Adrenal gland (tissue), 12 donors: ENCODE data around the gene PHF21A. TPM values are rescaled to one million over a fixed set of nuclear protein-coding genes. Genes with fewer than 3 reads are reported as not detected.

Experiments used
- DNase-seq, 7 donors: peaks; one replicate each; pipeline ENCODE4 v3.0.0-alpha.2; 2019 to 2020
- H3K27ac ChIP-seq, 5 donors: fragments of 200-600 bp; sonication (generic) in 4 of 5; 1 replicate in 3 of 5; 2 replicates in 2 of 5; pipeline versions ENCODE4 v1.5.1 to v1.8.0; 2016 to 2020; ENCODE audit warnings: mild to moderate bottlenecking in 1 of 5
- H3K27me3 ChIP-seq: fragments of 200-600 bp; 2 replicates; pipeline ENCODE4 v1.8.0; 2021
- H3K36me3 ChIP-seq, 2 donors: fragments of 200-600 bp; replicated peaks in 1 of 2; 1 replicate in 1 of 2; 2 replicates in 1 of 2; pipeline versions ENCODE4 v1.5.1 to v1.8.0; 2018 to 2022
- H3K4me1 ChIP-seq, 2 donors: fragments of 200-600 bp; replicated peaks in 1 of 2; 1 replicate in 1 of 2; 2 replicates in 1 of 2; pipeline versions ENCODE4 v1.5.1 to v1.8.0; 2018 to 2021
- H3K4me3 ChIP-seq, 4 donors: fragments of 200-600 bp; sonication (generic) in 3 of 4; one replicate each; pipeline ENCODE4 v1.5.1; 2016 to 2018
- H3K9me3 ChIP-seq, 3 donors: fragments of 200-600 bp; sonication (generic) in 1 of 3; replicated peaks in 1 of 3; 1 replicate in 2 of 3; 2 replicates in 1 of 3; pipeline versions ENCODE4 v1.5.1 to v1.8.0; 2016 to 2021
- CTCF ChIP-seq, 6 experiments: fragments of 450-650 bp in 4 of 6; fragments of 200-600 bp in 2 of 6; sonication (generic) in 1 of 6; IDR thresholded peaks; 1 replicate in 5 of 6; 2 replicates in 1 of 6; pipeline versions ENCODE4 v1.5.1 to v1.8.0; 2016 to 2021; ENCODE audit warnings: antibody characterized with exemption in 6 of 6, mild to moderate bottlenecking in 2 of 6, moderate library complexity in 1 of 6
- POLR2A ChIP-seq, 2 donors: fragments of 450-650 bp; IDR thresholded peaks; one replicate each; pipeline ENCODE4 v1.6.1; 2017; ENCODE audit warnings: antibody characterized with exemption in 2 of 2, mild to moderate bottlenecking in 2 of 2, moderate library complexity in 1 of 2
- whole genome bisulfite sequencing, 4 donors: extraction: QIAGEN DNeasy Blood & Tissue Kit in 2 of 4; methylation state at CpG; one replicate each; pipeline versions ENCODE4 v1.1.5 to v1.1.7; 2013 to 2017; 5-methylcytosine and 5-hydroxymethylcytosine counted together
- intact Hi-C, 2 donors: fragments of 100-400 bp; cut with DNase I; formaldehyde crosslinking; loops; one replicate each; pipeline versions ENCODE4 v1.14.1 to v1.15.0; 2022 to 2023
- polyA plus RNA-seq, 3 donors: library from polyadenylated mRNA; stranded (reverse); fragments of 200-250 nt in 2 of 3; fragments of 350-450 nt in 1 of 3; fragmentation: Illumina TruSeq in 1 of 3; extraction: RNeasy Lipid Tissue Mini Kit (QIAGEN cat#74804) in 1 of 3; gene quantifications; one replicate each; pipeline ENCODE4 v1.2.3, GENCODE V29; 2013 to 2014
- total RNA-seq, 9 donors: library from RNA; depleted of rRNA in 4 of 9; stranded (reverse); fragments of >200 nt in 4 of 9; fragments of 120-200 nt in 1 of 9; fragmentation: NEBNext Ultra II Directional in 1 of 9; extraction: Animal tissue kit (Norgen Biotek cat#: 25700) in 1 of 9; gene quantifications; one replicate each; pipeline versions ENCODE4 v1.1.0 to v1.2.4, GENCODE V29; 2013 to 2023
- donor health status: healthy with polysubstance abuse.
- donor health status: Bipolar disorder and iron deficiency.
- donor health status: DM: yes; HTN: yes; CAD: no.
- donor health status: DM: no; HTN: no; CAD: no.
- donor health status: DM: no; HTN: no; CAD: no.
- donor health status: DM: yes; HTN: yes; CAD: no.

The PHF21A gene
- total and polyA plus RNA-seq, 12 donors: 28.4 to 85.1 (median 40.0) TPM

GRCh38 chr11:46134540-46134939 lies 13.3 kb upstream of the PHF21A start:
- Histone ChIP-seq H3K4me1 (no peaks in the 10 kb centered on the region), H3K27ac (no peak overlapping the region), H3K9me3 (no peaks in the 10 kb centered on the region), H3K4me3 (no peak overlapping the region), H3K27me3 (no peaks in the 10 kb centered on the region), H3K36me3 (no peaks in the 10 kb centered on the region)
- no peak for TF ChIP-seq CTCF (IDR thresholded peaks at IDR 0.05)
- no peak for TF ChIP-seq POLR2A (IDR thresholded peaks at IDR 0.05)
- WGBS, 4 donors: 73 to 88% (median 83%) methylated on average over 2 to 3 of the region's 3 CpGs
- intact Hi-C loops: loop anchor here in 1 of 2 donors (10.0 kb wide), 1 partner anchor 180 kb away; no protein-coding TSS in a partner anchor
- no peak for DNase-seq

- Histone ChIP-seq H3K27me3 (no peaks in the 10 kb centered on the region), H3K27ac (no peak overlapping the region), H3K36me3 (no peaks in the 10 kb centered on the region), H3K4me1 (no peaks in the 10 kb centered on the region), H3K4me3 (no peak overlapping the region), H3K9me3 (no peaks in the 10 kb centered on the region)
- intact Hi-C loops: loop anchor here in 1 of 2 donors (10.0 kb wide), 1 partner anchor 181 kb away; no protein-coding TSS in a partner anchor
- TF ChIP-seq CTCF (IDR thresholded peaks at IDR 0.05) (no peak), POLR2A (IDR thresholded peaks at IDR 0.05) (no peak)
- DNase-seq: no peak
- 66 to 93% (median 84%) methylated on average over 4 of the region's 4 CpGs for WGBS, 4 donors
Observed at GRCh38 chr11:46134061-46134460, 12.8 kb upstream of the PHF21A start.

- H3K4me1 ChIP-seq: no peaks in the 10 kb centered on the region
- no peaks in the 10 kb centered on the region for H3K36me3 ChIP-seq
- no peaks in the 10 kb centered on the region for H3K9me3 ChIP-seq
- H3K27me3 ChIP-seq: no peaks in the 10 kb centered on the region
- 47 to 63% (median 58%) methylated on average over 3 of the region's 3 CpGs for WGBS, 4 donors
- H3K27ac ChIP-seq: no peak overlapping the region
- intact Hi-C loops: loop anchor here in 1 of 2 donors (10.0 kb wide), 1 partner anchor 182 kb away; no protein-coding TSS in a partner anchor
- peak in 1 of 7 donors; percentile 23 for DNase-seq
- no peak for TF ChIP-seq POLR2A (IDR thresholded peaks at IDR 0.05)
- no peak for TF ChIP-seq CTCF (IDR thresholded peaks at IDR 0.05)
- no peak overlapping the region for H3K4me3 ChIP-seq
Observed at GRCh38 chr11:46133119-46133518, 11.9 kb upstream of the PHF21A start.

- DNase-seq: no peak
- intact Hi-C loops: loop anchor here in 1 of 2 donors (10.0 kb wide), 1 partner anchor 184 kb away; no protein-coding TSS in a partner anchor
Observed at GRCh38 chr11:46130286-46130940, 9.2 kb upstream of the PHF21A start.

More at GRCh38 chr11:46130286-46130940, 9.2 kb upstream of the PHF21A start:
- no peaks in the 10 kb centered on the region for H3K36me3 ChIP-seq
- no peak overlapping the region for H3K27ac ChIP-seq
- H3K27me3 ChIP-seq: no peaks in the 10 kb centered on the region
- 74 to 85% (median 82%) methylated on average over 3 of the region's 3 CpGs for WGBS, 4 donors
- no peak overlapping the region for H3K4me3 ChIP-seq
- TF ChIP-seq CTCF (IDR thresholded peaks at IDR 0.05) (no peak), POLR2A (IDR thresholded peaks at IDR 0.05) (no peak)
- H3K9me3 ChIP-seq: no peaks in the 10 kb centered on the region
- no peaks in the 10 kb centered on the region for H3K4me1 ChIP-seq
